CD4-positive, alpha-beta T cell treated with Interferon gamma for 1 hour (primary cell): ENCODE results near the gene TFF3.

Experiments used
- DNase-seq: peaks from one replicate; pipeline ENCODE4 v3.0.0-alpha.2; 2020

The TFF3 gene

DNA sequence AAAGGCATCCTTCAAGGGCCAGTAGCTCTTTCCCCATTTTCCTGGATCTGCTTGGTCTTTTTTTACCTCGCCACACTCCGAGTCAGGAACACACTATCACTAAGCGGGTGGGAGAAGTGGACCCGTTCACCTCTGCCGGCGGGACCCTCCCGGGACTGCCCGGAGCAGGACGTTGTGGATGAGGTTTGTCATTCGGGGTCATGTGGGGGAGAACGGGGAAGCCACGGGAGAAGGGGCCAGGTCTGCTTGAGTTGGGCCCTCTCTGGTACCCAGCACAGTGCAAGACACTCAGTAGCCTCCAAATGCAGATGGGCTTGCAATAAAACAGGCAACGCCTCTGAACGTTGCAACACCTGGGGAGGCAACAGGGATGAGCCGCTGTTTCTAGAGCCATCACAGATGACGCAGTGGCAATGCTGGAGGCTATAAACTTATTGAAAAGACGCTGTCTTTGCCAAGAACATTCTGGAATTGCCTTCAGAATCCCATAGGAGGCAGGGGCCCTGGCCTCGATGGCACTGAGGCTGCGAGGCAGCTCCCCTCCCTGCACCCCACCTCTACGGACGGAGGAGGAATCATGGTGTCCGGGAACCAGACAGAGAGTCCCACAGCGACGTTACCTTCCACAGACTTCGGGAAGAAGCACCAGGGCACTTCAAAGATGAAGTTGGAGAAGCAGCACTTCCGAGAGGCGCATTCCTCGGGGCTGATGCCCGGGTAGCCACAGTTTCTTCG, 31.8 kb upstream of the TFF3 start:
- DNase-seq, result no peak

DNA sequence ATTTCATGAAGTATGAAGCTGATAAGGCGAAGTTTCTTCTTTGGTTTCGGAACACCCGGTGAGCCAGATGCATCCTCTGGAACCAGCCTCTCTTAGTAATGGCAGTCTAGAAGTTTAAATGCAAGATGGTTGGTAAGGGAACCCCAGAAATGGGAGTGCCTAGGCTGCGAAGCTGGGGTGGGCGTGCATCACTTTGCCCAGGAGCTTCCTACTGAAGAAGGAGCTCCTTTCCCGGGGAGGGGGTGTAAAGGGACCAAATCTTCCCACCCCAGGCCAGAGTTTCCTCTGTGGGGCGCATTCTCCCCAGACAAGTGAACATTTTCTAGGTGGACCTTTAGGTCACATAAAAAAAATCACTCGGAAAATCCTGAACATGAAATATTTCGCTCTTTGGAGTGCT, 31.2 kb upstream of the TFF3 start:
- no peak for DNase-seq

DNA sequence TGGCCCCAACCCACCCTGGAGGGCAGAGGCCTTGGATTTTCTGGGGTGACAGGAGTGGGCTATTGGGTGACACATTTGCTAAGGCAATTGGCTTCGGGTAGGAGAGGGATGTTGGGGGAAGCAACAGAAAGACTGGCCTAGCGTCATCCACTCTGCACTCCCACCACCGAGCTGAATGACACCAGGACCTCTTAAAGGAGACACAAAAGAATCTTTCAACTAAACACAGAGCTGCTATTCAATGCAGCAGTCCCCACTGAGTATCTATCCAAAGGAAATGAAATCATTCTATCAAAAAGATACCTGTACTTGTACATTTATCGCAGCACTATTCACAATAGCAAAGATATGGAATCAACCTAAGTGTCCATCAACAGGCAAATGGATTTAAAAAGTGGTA, 29.4 kb upstream of the TFF3 start:
- no peak for DNase-seq

DNA sequence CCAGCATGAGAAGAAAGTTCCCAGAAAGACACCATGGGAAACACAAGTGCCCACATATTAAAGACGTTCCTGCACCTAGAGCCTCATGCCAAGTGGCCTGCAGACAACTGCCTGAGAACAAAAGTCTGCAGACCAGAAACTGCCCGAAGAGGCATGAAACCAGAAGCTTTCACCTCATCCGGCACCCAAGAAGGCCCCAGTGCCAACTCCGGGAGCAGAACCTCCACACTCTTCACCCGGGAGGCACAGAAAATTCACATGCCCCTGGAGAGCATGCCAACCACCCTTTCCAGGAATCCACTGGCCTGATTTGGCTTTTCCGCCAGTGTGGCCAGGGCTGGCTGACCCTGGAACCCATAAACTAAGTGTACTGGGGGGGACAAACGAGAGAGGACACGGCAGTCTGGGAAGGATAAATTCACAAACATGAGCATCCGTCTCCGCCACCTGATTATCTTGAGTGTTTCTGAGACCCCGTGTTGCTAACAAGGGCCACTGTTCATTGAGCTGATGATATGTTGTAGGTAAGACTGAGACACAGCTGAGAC, 28.8 kb upstream of the TFF3 start:
- no peak for DNase-seq

DNA sequence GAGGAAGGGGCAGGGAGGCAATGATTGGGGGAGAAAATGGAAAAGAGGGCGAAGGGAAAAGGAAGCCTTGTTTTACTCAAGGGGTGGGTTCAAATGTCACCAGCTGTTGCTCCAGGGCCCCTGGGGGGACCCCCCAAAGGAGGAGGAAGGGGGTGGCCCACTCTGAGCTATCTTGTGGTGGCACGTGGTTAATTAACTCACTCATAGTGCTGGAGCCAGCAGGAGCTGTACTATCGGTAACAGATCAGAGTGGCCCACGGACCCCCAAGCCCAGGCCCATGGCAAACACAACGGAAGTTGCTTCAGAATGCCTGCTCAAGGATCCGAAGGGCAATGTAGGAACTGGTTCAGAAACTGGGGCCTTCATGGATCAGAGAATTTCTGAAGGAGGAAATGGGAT, 28.3 kb upstream of the TFF3 start:
- DNase-seq, result no peak

DNA sequence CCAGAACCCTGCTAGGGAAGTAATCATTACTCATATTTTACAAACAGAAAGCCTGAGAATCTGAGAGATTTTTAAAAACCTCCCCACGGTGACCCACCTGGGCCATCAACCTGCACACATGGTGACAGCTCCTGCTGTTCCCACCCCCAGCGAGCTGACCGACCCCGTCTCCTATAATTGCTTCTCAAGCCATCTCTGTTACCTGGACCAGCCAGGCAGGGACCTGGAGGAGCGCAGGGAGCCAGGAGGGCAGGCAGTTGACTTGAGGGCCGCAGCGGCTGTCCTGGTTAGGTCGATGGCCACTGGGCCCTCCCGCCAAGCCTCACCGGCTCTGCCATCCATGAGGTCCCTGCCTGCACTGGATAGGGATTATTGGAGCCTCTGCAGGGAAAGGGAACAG, 27.9 kb upstream of the TFF3 start:
- no peak for DNase-seq

DNA sequence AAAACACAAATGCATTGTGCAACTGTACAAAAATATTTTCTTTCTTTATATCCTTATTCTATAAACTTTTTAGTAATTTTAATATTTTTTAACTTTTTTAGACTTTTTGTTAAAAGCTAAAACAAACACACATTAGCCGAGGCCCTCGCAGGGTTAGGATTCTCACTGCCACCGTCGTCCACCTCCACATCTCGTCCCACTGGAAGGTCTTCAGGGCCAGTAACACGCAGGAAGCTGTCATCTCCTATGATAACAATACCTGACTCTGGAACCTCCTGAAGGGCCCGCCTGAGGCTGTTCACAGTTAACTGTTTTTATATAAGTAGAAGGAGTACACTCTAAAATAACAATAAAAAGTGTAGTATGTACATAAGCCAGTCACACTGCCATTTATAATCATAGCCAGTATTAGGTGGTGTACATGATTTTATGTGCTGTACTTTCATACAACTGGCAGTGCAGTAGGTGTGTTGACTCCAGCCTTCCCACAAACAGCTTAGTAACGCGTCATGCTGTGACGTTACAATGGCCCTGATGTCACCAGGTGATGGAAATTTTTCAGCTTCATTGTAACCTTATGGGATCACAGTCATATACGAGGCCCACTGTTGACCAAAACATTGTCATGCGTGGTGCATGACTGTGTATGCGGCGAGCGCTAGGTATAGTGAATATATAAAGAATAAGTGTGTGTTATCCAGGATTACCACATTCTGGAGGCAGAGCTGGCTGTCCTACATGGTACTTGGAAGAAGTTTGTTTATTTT, 26.8 kb upstream of the TFF3 start:
- DNase-seq, result no peak

DNA sequence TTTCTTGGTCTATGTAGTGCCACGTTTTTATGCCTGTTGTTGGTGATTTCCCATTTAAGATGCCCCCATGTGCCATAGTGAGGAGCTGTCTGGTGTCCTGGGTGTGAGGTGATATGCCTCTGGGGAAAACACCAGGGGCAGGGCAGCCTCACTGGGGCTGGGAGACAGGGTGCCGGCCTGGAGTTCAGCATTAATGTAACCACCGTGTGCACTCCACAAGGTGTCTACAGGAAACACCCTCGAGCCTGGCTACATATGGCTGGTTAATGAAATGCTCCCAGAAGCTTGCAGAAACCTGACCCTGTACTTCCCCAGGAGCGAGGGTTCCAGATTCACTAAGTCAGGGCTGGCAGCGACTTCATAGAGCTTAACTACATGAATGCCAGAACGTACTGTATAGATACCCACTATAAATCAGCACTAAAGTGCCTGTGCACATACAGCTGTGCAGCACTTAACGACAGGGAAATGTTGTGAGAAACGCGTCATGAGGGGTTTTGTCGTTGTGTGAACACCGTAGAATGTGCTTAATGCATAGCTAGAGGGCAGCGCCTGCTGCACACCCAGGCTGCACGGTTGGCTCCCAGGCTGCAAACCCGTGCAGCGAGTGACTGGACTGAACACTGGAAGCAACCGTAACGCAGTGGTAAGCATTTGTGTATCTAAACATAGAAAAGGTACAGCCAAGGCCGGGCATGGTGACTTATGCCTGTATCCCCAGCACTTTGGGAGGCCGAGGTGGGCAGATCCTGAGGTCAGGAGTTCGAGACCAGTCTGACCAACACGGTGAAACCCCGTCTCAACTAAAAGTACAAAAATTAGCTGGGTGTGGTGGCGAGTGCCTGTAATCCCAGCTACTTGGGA, 25.2 kb upstream of the TFF3 start:
- no peak for DNase-seq

DNA sequence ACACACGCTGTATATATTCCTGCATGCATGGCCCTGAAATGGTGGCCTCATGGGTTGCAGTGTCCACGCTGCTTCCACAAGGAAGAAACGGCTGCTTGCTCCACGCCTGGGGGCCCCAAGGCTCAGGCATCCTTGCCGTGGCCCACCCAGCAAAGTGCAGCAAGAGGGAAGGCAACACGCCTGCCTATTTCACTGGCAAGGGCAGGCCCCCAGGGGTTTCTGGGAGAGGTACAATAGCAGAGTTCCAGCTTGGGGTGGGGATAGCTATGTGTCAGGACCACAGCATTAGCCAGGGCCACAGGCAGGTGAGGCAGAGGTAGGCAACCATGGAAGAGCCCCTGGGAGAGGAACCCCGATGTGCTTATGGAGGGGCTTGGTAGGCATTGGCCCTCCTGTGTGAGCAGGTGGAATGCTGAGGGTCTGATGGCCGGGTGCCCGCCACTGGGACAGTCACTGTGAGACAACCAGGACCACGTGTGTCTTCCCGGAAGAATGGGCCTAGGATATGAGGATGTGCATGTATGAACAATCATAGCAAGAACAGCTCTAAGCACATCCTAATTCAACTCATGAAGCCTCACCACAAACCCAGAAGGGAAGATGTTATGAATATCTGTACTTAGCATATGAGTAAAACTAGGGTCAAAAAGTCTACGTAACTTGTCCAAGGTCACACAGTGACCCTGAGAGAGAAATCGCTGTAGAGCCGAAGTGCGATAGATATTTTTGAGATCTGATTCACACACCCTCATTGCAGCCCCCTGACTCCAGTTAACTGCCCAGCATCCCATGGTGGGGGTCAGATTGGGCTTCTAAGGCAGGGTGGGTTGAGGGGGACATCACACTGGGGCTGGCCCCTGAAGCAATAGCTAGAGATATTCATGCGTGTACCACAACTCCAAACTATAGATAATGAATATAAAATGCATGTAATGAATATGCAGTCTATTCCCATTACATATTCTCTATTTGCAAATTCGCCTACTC, 23.8 kb upstream of the TFF3 start:
- no peak for DNase-seq

DNA sequence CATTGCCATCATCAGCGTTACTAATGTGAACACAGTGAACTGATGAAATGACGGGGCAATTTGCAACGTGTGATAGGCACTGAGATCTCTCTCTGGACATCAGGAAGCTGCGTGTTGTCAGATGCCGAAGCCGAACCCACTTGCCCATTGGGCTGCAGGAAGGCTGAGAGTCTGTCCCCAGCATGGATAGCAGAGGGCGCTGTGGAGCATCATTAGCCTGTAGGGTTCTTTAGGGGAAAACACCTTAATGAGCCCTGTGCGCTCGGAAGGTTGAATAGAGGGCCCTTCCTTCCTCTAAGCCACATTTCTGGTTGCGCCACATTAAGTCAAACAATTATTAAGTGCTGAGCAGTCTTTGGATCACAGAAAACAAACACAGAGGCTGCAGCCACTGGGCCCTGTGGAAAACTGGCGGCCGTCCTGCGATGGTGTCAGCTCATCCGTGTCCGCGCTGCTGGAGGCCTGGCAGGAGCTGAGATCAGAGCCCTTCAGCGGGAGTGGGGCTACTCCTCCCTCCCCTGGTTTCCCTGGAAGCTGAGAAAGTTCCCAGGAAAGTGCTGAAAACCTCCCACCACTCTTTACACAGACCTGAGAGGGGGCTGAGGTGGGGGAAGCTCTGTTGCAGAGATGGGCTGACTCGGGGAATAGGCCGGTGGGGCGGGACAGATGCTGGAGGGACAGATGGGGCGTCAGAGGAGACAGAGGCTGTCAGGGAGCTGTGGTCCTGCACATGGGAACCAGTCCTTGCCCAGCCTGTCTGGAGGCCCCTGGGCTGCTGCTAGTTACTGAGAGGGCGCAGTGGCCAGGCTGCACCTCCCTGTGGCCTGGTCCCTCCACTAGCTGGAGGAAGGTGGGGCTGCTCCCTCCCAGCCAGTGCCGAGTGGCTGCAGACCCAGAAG, 22.9 kb upstream of the TFF3 start:
- peak; percentile 78 for DNase-seq

DNA sequence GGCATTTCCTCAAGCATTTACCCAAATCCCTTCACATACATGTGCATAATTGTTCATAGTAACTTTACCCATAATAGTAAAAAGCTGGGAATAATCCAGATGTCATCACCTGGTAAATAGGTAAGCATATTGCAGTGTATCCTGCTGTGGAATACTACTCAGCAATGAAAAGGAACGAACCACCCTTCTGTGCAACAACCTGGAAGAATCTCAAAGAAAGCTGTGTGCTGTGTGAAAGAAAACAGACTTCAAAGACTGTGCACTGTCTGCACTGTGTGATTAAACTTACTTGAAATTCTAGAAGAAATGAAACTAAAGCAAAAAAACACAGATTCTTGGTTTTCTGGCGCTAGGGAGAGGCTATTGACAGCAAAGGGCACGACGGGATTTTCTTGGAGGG, 22.1 kb upstream of the TFF3 start:
- no peak for DNase-seq

DNA sequence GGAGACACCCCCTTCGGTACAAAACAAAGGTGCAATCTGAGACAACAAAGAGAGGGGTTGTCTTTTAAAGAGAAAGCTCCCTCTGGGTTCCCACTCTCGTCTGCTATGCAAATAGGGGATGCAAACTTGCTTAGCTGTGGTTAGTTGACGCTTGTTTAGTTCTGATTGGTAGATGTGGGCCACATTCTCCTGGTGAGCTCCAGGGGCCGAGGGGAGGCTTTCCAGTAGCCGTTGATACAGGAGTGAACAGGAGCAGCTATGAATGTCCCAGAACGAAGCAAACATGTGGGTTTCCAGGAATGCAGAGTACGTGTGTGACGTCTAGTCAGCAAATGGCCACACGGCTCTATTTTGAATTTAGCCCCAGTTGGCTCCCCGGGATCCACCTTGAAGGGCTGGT, 20.8 kb upstream of the TFF3 start:
- DNase-seq, result no peak

DNA sequence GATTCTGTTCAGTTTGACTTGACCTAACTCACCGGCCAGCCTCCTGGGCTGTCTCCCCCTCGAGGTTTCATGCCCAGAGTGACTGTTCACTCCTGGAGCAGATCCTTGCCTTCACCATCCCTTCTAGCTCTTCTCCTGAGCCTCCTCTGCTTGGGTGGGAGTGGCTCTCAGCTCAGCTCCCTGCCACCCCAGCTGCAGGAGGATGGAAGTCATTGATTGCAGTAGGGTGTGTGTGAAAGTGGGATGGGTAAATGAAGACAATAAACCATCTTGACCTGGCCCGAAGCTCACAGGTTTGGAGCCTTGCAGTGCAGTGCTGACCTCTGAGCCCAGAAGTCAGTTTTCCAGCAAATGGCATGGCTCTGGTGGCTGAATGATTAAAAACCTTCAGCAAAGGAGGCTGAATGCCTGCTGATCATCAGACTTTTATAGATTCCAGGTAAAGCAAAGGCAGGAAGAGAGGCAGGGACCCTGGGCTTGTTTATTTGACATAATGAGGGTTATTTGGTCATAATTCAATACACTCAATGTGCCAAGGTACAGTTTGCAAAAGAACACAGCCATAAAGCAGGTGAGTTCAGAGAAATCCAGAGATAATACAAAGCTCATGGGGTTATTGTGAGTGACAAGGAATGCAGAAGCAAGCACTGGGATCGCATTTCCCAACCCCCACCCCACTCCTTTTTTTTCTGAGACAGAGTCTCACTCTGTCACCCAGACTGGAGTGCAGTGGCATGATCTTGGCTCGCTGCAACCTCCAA, 17.5 kb upstream of the TFF3 start:
- DNase-seq, result no peak

DNA sequence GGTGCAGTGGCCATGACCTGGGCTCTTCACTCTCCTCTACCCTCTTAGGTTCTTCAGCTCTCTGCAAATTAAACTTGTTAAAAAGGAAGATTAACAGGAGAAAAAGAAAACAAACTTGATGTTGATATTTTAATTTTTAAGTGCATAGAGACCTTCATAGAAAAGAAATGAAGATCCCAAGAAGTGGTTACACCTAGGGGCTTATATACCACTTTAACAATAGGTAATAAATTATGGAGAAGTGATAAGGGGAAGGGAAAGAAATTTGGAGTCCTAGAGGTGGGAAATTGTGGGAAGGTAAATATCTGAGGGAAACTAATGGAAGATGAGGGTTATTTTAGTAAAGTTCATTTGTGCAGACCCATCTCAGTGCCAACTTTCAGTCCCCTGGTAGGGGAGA, 16.5 kb upstream of the TFF3 start:
- DNase-seq, result no peak

DNA sequence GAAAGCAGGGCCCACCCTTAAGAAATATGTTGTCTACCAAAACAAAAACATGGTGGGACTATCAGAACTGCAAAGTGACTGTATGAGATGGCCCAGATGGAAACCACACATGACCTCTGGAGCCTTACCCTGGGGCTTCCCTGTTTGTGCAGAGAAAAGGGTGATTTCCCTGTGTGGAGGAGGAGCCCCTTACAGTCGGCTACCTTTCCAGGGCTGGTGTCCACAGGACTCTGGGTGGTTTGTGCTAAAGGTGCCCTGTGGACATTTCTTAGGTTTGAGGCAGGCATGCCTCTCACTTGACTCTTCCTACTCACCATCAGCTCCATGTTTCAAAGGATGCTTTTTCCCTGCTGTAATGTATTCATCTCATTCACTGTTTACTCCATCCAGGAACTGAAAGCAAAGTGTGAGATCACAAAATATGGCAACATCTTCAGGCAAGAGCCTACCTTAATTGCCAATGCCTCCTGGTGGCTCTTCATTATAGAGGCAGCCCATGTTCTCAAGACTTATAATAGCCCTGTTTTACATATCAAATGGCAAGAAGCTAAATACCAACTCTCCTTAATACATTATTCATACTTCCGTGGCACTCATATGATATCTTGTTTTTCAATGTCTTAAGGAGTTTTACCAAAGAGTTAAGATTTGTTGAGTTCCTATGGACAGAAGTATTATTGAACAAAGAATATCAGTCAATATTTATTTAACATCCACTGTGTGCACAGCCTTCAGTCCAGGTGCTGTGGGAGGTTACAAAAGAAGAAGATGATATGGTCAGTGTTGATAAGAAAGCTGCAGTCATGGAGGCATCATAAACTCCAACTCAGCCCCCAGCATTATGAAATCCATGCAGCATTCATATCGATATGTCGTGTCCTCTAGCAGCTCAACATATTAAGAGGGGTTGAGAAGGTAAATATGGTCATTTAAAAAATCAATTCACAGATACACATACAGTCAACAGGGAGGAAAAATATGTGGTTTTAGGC, 15.5 kb upstream of the TFF3 start:
- no peak for DNase-seq

DNA sequence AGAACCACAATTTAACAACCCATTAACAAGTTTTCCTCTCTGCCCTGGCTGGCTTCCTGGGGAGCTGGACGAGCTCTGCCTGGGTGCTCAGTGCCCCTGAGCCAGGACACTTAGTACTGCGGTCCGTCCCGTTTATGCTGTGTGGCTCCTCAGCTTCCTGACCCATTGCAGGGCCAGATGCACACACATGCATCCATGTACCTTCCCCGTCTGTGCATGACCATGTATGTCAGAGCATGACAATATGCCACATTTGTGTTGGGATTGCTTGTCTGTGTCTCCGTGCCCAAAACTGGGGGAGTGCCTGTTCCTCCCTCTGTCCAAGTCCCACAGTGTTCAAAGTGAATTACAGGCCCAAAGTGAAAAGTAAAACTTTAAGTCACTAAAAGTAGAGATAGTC, 9.7 kb upstream of the TFF3 start:
- no peak for DNase-seq

DNA sequence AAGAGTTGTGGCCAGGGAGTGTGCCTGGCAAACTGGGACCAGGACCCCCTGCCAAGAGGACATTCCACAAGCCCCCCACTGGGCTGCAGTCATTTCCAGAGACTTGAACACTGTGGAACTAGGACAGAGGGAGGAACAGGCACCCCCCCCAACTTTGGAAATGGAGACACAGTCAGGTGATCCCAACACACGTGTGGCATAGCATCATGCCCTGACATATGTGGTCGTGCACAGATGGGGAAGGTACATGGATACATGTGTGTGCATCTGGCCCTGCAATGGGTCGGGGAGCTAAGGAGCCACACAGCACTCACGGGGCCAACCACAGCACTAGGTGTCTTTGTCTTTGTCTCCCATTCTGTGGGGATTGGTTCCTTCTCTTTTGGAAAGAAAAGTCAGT, 6.6 kb upstream of the TFF3 start:
- DNase-seq, result no peak

DNA sequence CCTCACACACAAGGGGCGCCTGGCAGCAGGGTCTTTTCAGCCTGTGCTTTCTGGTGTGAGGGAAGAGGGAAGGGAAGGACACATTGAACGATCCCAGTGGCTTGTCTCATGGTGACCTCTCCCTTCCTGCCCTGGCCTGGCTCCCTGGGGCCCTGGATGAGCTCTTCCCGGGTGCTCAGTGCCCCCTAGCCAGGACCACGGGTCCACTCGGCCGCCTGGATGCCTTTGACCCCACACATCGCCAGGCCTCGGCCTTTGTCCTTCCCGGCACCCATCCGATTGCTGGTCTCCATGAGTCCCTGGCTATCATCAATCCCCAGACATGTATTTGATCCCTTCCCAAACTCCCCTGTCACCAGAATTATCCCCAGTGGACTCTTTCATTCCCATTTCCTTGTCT, 6.0 kb upstream of the TFF3 start:
- no peak for DNase-seq

DNA sequence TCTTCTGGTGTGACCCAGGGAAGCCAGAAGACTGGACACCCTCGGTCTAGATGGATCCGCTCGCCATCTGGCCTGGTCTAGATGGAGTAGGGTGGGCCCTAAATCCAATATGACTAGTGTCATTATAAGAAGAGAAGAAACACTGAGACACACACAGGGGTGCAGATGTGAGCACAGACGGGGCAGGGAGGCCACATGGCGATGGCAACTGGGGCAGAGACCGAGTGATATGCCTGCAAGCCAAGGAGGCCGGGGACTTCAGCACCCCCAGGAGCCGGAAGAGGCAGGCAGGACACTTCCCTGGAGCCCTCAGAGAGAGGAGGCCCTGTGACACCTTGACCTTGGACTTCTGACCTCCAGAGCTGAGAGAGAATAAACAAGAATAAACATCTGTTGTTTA, 5.6 kb upstream of the TFF3 start:
- no peak for DNase-seq
